ENCODE data around the gene ARMC9. TPM values are rescaled to one million over a fixed set of nuclear protein-coding genes. Genes with fewer than 3 reads are reported as not detected.
A peak's percentile ranks its signal among the peaks of the same experiment; 100 is the strongest.

ARMC9 gene
- total RNA-seq, 2 donors from 2014 or later, result 6.9 to 10.1 TPM

DNA sequence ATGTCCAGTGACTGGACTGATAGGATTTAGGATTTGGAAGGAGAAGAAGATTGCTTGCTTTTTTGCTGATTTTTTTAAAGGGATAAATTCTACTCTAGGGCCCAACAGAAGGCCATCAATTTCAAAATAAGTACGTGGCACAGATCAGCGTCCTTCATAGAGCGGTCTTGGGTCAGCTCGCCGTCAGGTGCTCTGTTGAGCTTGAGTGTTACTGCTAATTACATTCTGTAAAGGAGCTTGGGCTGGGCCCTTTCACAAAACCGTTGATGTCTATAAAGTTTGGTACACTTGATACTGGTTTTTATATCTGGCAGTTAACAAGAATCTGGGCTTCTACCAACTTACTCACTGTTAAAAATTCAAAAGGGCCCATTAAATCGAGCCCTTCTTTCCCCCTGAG, 45.4 kb downstream of the ARMC9 start:
- intact Hi-C loops (cut with DNase I), result no loop called here
- DNase-seq, result no peak
- Histone ChIP-seq H3K4me1 (peaks cover 35% of the 10 kb centered on the region), H3K4me3 (no peak overlapping the region), H3K27me3 (no peaks in the 10 kb centered on the region), H3K9me3 (no peaks in the 10 kb centered on the region), H3K36me3 (replicated peaks in 1 of 2; ENCODE audit: insufficient read depth in 1 of 2, low read depth in 2 of 2) (no peaks in the 10 kb centered on the region), H3K27ac (no peak overlapping the region)
- no peak for ATAC-seq
- no peak for TF ChIP-seq POLR2A (IDR thresholded peaks at IDR 0.05)
- TF ChIP-seq, protein P1, sequence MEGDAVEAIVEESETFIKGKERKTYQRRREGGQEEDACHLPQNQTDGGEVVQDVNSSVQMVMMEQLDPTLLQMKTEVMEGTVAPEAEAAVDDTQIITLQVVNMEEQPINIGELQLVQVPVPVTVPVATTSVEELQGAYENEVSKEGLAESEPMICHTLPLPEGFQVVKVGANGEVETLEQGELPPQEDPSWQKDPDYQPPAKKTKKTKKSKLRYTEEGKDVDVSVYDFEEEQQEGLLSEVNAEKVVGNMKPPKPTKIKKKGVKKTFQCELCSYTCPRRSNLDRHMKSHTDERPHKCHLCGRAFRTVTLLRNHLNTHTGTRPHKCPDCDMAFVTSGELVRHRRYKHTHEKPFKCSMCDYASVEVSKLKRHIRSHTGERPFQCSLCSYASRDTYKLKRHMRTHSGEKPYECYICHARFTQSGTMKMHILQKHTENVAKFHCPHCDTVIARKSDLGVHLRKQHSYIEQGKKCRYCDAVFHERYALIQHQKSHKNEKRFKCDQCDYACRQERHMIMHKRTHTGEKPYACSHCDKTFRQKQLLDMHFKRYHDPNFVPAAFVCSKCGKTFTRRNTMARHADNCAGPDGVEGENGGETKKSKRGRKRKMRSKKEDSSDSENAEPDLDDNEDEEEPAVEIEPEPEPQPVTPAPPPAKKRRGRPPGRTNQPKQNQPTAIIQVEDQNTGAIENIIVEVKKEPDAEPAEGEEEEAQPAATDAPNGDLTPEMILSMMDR (IDR thresholded peaks at IDR 0.05), result no peak
- WGBS, 2 donors, result 88 to 92% methylated on average over 7 of the region's 7 CpGs

DNA sequence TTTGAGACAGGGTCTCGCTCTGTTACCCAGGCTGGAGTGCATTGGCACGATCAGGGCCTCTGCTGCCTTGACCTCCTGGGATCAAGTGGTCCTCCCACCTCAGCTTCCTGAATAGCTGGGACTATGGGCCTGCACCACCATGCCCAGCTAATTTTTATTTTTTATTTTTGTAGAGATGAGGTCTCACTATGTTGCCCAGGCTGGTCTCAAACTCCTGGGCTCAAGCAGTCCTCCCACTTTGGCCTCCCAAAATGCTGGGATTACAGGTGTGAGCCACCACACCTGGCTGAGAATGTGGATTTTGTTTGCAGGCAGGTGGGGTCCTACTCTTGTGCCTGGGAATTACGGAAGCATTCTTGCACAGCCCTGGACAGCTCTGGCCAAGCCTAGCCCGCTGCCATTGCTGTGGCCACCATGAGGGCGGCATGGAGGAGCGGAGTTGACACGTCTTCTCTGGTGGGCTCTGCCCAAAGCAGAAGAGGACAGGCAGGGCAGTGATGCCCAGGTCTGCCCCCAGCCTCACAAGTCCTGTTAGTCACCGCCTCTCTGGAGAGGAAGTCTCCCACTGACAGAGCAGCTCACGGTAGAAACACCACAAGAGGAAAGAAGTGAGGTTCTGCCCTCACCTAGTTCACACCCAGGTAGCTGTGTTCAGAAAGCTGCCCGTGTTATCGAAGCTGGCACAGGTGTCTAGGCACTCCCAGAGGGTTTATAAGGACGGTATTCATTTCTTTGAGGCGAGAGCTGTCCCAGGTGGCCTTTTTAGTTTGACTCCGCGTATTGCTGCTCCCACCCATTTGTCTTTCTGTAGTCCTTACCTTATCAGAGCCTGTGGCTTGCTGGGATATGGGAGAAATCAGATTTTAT, 46.2 kb downstream of the ARMC9 start:
- Histone ChIP-seq H3K9me3 (no peaks in the 10 kb centered on the region), H3K27ac (peak overlapping the region in 1 of 4 donors; percentile 30), H3K36me3 (replicated peaks in 1 of 2; ENCODE audit: insufficient read depth in 1 of 2, low read depth in 2 of 2) (no peaks in the 10 kb centered on the region), H3K27me3 (no peaks in the 10 kb centered on the region), H3K4me3 (no peak overlapping the region), H3K4me1 (peaks cover 35% of the 10 kb centered on the region)
- TF ChIP-seq, protein P1 (IDR thresholded peaks at IDR 0.05), result no peak
- TF ChIP-seq POLR2A (IDR thresholded peaks at IDR 0.05), result no peak
- DNase-seq (peak in 1 of 4 donors; percentile 20), ATAC-seq (no peak)
- 66 to 69% methylated on average over 11 to 15 of the region's 15 CpGs for WGBS, 2 donors
- intact Hi-C loops (cut with DNase I), result no loop called here

DNA sequence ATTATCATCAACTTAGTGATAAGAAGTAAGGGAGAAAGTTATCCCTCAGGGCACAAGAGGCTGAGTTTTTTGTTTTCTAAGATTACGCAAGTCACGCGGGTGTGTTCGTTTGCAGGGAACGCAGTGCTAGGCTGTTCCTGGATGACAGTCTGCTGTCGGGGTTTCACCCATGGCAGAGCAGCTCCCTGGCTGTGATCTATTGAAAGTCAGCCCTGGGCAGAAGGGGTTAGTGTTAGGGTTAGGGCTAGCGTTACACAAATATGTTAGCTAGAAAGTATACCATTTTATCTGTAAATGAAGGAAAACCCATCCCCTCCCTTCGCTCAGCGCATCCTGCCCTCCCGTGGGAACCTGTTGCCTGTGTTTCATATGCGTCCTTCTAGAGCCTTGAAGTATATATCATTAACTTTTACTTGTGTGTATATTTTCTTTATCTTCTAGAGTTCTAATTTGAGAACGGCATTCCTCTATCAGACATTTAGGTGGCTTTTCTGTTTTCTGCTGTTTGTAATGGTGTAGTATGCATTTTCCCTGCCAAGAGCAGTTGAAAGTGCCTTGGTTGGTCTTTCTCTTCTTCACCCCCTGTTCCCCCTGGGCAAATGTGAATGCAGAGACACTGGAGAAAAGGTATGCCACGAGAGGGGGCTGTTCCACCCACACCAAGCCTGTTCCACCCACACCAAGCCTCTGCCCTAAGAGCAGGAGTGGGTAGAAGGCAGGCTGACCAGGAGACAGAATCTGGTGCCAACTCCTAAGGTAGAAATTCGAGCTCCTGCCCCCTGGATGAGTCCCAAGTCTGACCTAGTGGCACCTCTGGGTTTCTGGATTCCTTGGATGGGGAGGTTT, 47.0 kb downstream of the ARMC9 start:
- H3K9me3 ChIP-seq, result no peaks in the 10 kb centered on the region
- no peaks in the 10 kb centered on the region for H3K36me3 ChIP-seq (replicated peaks in 1 of 2; ENCODE audit: insufficient read depth in 1 of 2, low read depth in 2 of 2)
- H3K4me3 ChIP-seq, result no peak overlapping the region
- WGBS, 2 donors, result 30% methylated on average over 14 of the region's 14 CpGs
- H3K27me3 ChIP-seq, result no peaks in the 10 kb centered on the region
- TF ChIP-seq, protein P1 (IDR thresholded peaks at IDR 0.05), result peak in 5 of 7 experiments; percentile 13 to 35 (median 24)
- TF ChIP-seq POLR2A (IDR thresholded peaks at IDR 0.05), result no peak
- peaks cover 35% of the 10 kb centered on the region for H3K4me1 ChIP-seq
- DNase-seq, result peak; percentile 25 to 58 (median 28)
- intact Hi-C loops (cut with DNase I), result no loop called here
- peak; percentile 52 for ATAC-seq
- peak overlapping the region in 2 of 4 donors; percentile 7 to 30 for H3K27ac ChIP-seq

DNA sequence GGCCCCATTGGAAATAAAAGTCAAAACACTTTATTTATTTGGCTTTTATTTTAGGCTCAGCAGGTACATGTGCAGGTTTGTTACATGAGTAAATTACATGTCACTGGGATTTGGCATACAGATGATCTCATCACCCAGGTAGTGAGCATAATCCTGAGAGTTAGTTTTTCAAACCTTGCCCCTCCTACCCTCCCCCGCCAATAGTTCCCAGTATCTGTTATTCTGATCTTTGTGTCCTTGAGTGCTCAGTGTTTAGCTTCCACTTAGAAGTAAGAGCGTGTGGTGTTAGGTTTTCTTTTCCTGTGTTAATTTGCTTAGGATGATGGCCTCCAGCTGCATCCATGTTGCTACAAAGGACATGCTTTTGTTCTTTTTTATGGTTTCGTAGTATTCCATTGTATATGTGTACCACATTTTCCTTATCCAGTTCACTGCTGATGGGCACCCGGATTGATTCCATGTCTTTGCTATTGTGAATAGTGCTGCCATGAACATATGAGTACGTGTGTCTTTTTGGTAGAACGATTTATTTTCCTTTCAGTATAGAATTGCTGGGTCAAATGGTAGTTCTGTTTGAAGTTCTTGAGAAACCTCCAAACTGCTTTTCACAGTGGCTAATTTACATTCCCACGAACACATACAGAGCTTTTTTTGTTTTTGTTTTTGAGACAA, 47.9 kb downstream of the ARMC9 start:
- Histone ChIP-seq H3K9me3 (no peaks in the 10 kb centered on the region), H3K4me3 (no peak overlapping the region), H3K36me3 (replicated peaks in 1 of 2; ENCODE audit: insufficient read depth in 1 of 2, low read depth in 2 of 2) (no peaks in the 10 kb centered on the region), H3K27ac (peak overlapping the region in 1 of 4 donors; percentile 30), H3K27me3 (no peaks in the 10 kb centered on the region), H3K4me1 (peaks cover 34% of the 10 kb centered on the region)
- TF ChIP-seq POLR2A (IDR thresholded peaks at IDR 0.05), result no peak
- TF ChIP-seq, protein P1 (IDR thresholded peaks at IDR 0.05), result no peak
- intact Hi-C loops (cut with DNase I), result no loop called here
- ATAC-seq (no peak), DNase-seq (peak in 1 of 4 donors; percentile 19)
- 70 to 75% methylated on average over 7 of the region's 7 CpGs for WGBS, 2 donors

Data from body of pancreas (tissue), 4 donors.